K562 (cell line): ENCODE results near the gene PPP1R9B. TPM values are rescaled to one million over a fixed set of nuclear protein-coding genes. Genes with fewer than 3 reads are reported as not detected.

ENCODE experiments used
- ATAC-seq: fragments of 200-7000 bp; cut with Tn5 transposase; 3 replicates; pipeline ENCODE4 v1.9.1; 2020; ENCODE audit warnings: moderate library complexity
- BruUV-seq: library from RNA; stranded (reverse); fragments of 400-500 nt; replicated peaks from 2 replicates; lab custom pipeline; 2021; lab: Mats Ljungman, UMichigan
- CTCF ChIA-PET: fragments of 300-600 bp; formaldehyde crosslinking; extraction: SDS; loops from one replicate; lab custom pipeline; 2021; ENCODE audit warnings: low intra/inter-chr PET ratio; lab: Yijun Ruan, JAX
- POLR2A ChIA-PET: fragments of 300-600, 350-650 bp; sonication (Branson Sonifier 250); formaldehyde crosslinking; extraction: SDS; loops from one replicate; lab custom pipeline; 2021; ENCODE audit warnings: antibody characterized with exemption, inconsistent platforms; lab: Yijun Ruan, JAX
- DNase-seq, 4 experiments: peaks; one replicate each; pipeline versions ENCODE4 v3.0.0 to v3.0.0-alpha.2; 2011 to 2018; ENCODE audit warnings: low spot score in 3 of 4, mixed read lengths in 3 of 4; ENCODE audit errors: extremely low read depth in 1 of 4
- FAIRE-seq: peaks from 2 replicates; lab custom pipeline; 2011; peaks lifted over from hg19 to GRCh38; lab: Jason Lieb, UNC
- H2AFZ ChIP-seq: 2 replicates; pipeline ENCODE4 v1.6.0; 2011; ENCODE audit warnings: low read depth, low read length, control low read depth, inconsistent platforms
- H3K27ac ChIP-seq: fragments of 200-600 bp; 3 replicates; pipeline ENCODE4 v1.8.0; 2011; ENCODE audit warnings: low read depth, mild to moderate bottlenecking, control low read depth, inconsistent platforms, low read length, moderate library complexity, mixed read lengths; ENCODE audit errors: extremely low read depth
- H3K27me3 ChIP-seq, 2 experiments: fragments of 300-600 bp in 1 of 2; 2 replicates in 1 of 2; 3 replicates in 1 of 2; pipeline versions ENCODE4 v1.6.0 to v1.8.0; 2011; ENCODE audit warnings: inconsistent platforms in 2 of 2, low read length in 2 of 2, mild to moderate bottlenecking in 1 of 2, mixed read lengths in 1 of 2, moderate library complexity in 1 of 2; ENCODE audit not compliant: control insufficient read depth in 2 of 2, insufficient read depth in 2 of 2
- H3K36me3 ChIP-seq: fragments of 300-600 bp; 3 replicates; pipeline ENCODE4 v1.8.0; 2011; ENCODE audit warnings: mild to moderate bottlenecking, low read length, inconsistent platforms; ENCODE audit not compliant: control insufficient read depth, insufficient read depth
- H3K4me1 ChIP-seq, 2 experiments: fragments of 200-600 bp in 1 of 2; replicated peaks in 1 of 2; 2 replicates in 1 of 2; 3 replicates in 1 of 2; pipeline versions ENCODE4 v1.5.1 to v1.8.0; 2011; ENCODE audit warnings: inconsistent platforms in 2 of 2, low read length in 2 of 2, mild to moderate bottlenecking in 1 of 2, mixed read lengths in 1 of 2, moderate library complexity in 1 of 2; ENCODE audit not compliant: control insufficient read depth in 2 of 2, insufficient read depth in 2 of 2
- H3K4me2 ChIP-seq: 2 replicates; pipeline ENCODE4 v1.6.1; 2011; ENCODE audit warnings: low read length, control low read depth, inconsistent platforms, mixed read lengths; ENCODE audit not compliant: insufficient read depth
- H3K4me3 ChIP-seq: fragments of 200-600 bp; sonication (generic), shearing (Covaris generic); 2 replicates; pipeline ENCODE4 v1.5.1; 2016; ENCODE audit warnings: control low read depth, inconsistent platforms
- H3K79me2 ChIP-seq: fragments of 200-600 bp; 3 replicates; pipeline ENCODE4 v1.8.0; 2011; ENCODE audit warnings: low read length, inconsistent platforms; ENCODE audit not compliant: control insufficient read depth, insufficient read depth
- H3K9ac ChIP-seq, 2 experiments: 2 replicates each; pipeline versions ENCODE4 v1.6.0 to v1.6.1; 2011; ENCODE audit warnings: low read depth in 2 of 2, low read length in 2 of 2, control low read depth in 1 of 2, inconsistent platforms in 1 of 2, mild to moderate bottlenecking in 1 of 2, mixed read lengths in 1 of 2; ENCODE audit not compliant: insufficient read depth in 1 of 2
- H3K9me1 ChIP-seq: one replicate; pipeline ENCODE4 v1.6.0; 2011; ENCODE audit warnings: inconsistent platforms, mild to moderate bottlenecking, low read length, moderate library complexity; ENCODE audit not compliant: control insufficient read depth, insufficient read depth
- H3K9me3 ChIP-seq: replicated peaks from 2 replicates; pipeline ENCODE4 v1.5.1; 2011; ENCODE audit warnings: low read depth, low read length, inconsistent platforms; ENCODE audit not compliant: control insufficient read depth, insufficient read depth
- H4K20me1 ChIP-seq: replicated peaks from 2 replicates; pipeline ENCODE4 v1.6.1; 2011; ENCODE audit warnings: low read length, inconsistent platforms, mixed read lengths; ENCODE audit not compliant: control insufficient read depth, insufficient read depth
- E2F6 ChIP-seq, 2 experiments: IDR thresholded peaks; 2 replicates each; pipeline ENCODE4 v1.6.1; 2011; ENCODE audit warnings: borderline replicate concordance in 1 of 2, control low read depth in 1 of 2, low read depth in 1 of 2, low read length in 1 of 2, mild to moderate bottlenecking in 1 of 2, mixed read lengths in 1 of 2, moderate library complexity in 1 of 2; ENCODE audit not compliant: insufficient read depth in 1 of 2, insufficient read length in 1 of 2, poor library complexity in 1 of 2, severe bottlenecking in 1 of 2; ENCODE audit errors: extremely low read depth in 1 of 2
- PHB ChIP-seq: fragments of 250-450 bp; sonication (Bioruptor Pico); IDR thresholded peaks from 2 replicates; pipeline ENCODE4 v1.5.0; 2021
- ZFP36 ChIP-seq: fragments of 150-350 bp; IDR thresholded peaks from 2 replicates; pipeline ENCODE4 v1.6.1; 2018; ENCODE audit warnings: low read length, low read depth; ENCODE audit not compliant: partially characterized antibody
- ZNF134 ChIP-seq: fragments of 250-450 bp; sonication (Bioruptor Pico); conservative IDR thresholded peaks from 2 replicates; pipeline ENCODE4 v1.4.0; 2020
- WGBS: fragments of 100-300 bp; shearing (Covaris generic); methylation state at CpG from one replicate; pipeline ENCODE4 v1.1.6; 2016; ENCODE audit warnings: low coverage, mixed read lengths; ENCODE audit not compliant: insufficient coverage; ENCODE audit errors: missing lambda C conversion rate; 5-methylcytosine and 5-hydroxymethylcytosine counted together
- in situ Hi-C: fragments of 300-500 bp; cut with MboI; formaldehyde crosslinking; loops from 4 replicates; pipeline ENCODE4 v1.15.0; 2018; ENCODE audit warnings: inconsistent platforms, mixed read lengths
- intact Hi-C: fragments of 100-400 bp; cut with micrococcal nuclease; formaldehyde crosslinking; loops from 2 replicates; pipeline ENCODE4 v1.14.2; 2022
- polyA plus RNA-seq, 8 experiments: library from polyadenylated mRNA; depleted of rRNA in 4 of 8; stranded (reverse) in 5 of 8; unstranded in 3 of 8; fragments of >200 nt; fragmentation: Nextera tagmentation in 2 of 8; fragmentation: Illumina TruSeq in 1 of 8; extraction: Ambion mirVana in 2 of 8; extraction: Trizol in 1 of 8; gene quantifications; 2 replicates each; pipeline versions ENCODE4 v1.2.1 to v1.2.3, GENCODE V29; 2011 to 2014; ENCODE audit warnings: inconsistent platforms in 1 of 8, missing spikeins in 1 of 8
- total RNA-seq, 7 experiments: library from RNA; depleted of rRNA in 6 of 7; stranded (reverse); fragments of >200 nt in 6 of 7; fragmentation: Illumina TruSeq in 2 of 7; extraction: Trizol in 2 of 7; gene quantifications; 2 replicates each; pipeline versions ENCODE4 v1.2.1 to v1.2.3, GENCODE V29; 2011 to 2021; ENCODE audit warnings: low replicate concordance in 1 of 7

PPP1R9B gene
- total and polyA plus RNA-seq, 9 of the 15 experiments (the other 6 are each of a cell fraction or from before 2014, with no cell fraction given): 0.10 to 63.5 (median 24.7) TPM

DNA sequence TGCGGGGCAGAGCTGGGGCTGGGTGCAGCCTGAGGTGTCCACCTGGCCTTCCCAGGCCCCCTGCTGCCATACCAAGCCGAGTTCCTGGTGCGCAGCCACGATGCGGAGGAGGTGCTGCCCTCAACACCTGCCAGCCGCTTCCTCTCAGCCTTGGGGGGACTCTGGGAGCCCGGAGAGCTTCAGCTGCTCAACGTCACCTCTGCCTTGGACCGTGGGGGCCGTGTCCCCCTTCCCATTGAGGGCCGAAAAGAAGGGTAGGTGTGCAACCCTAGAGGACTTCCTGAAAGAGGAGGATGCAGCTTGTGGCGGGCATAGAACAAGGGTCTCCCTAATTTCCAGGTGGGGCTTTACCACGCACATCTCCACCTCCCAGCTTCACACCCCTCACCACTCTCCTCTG lies 17.8 kb upstream of the PPP1R9B start:
- Histone ChIP-seq H4K20me1 (peaks cover 13% of the 10 kb centered on the region), H3K27me3 (peaks cover 2 to 18% of the 10 kb centered on the region in 2 experiments; a peak in 2 of 5 replicates), H3K79me2 (no peaks in the 10 kb centered on the region)
- DNase-seq: no peak
- CTCF ChIA-PET: interaction anchor here (1.5 to 1.8 kb wide), 2 partner anchors 30 to 129 kb away, joined by 9 to 16 read pairs; no protein-coding TSS in a partner anchor
- no TSS peak for BruUV-seq
- 14% methylated on average over 12 of the region's 13 CpGs for WGBS
- peak in 1 of 2 experiments; percentile 2 for TF ChIP-seq E2F6 (IDR thresholded peaks at IDR 0.05; ENCODE audit: borderline replicate concordance in 1 of 2, extremely low read depth in 1 of 2, insufficient read depth in 1 of 2, insufficient read length in 1 of 2, low read depth in 1 of 2, low read length in 1 of 2, poor library complexity in 1 of 2, severe bottlenecking in 1 of 2)
- peak; percentile 85 for TF ChIP-seq ZFP36
- TF ChIP-seq PHB (CRISPR knock-in tag): no peak
- TF ChIP-seq ZNF134 (CRISPR knock-in tag): 0 out of 2 replicates have a peak, but pooled peaks have one; percentile 14
- TF ChIP-seq, all 486 proteins: peak for 3
- intact Hi-C loops: no loop called here
- ATAC-seq (no peak), FAIRE-seq (no peak)
- no peak overlapping the region for H3K4me3 ChIP-seq
- no peak overlapping the region for H3K9ac ChIP-seq
- H3K4me1 ChIP-seq: peaks cover 0 to 18% of the 10 kb centered on the region in 2 experiments; a peak in 1 of 5 replicates
- H3K36me3 ChIP-seq: no peaks in the 10 kb centered on the region
- H3K9me3 ChIP-seq: no peaks in the 10 kb centered on the region
- POLR2A ChIA-PET: interaction anchor here (0.7 kb wide), 1 partner anchor 10 kb away, joined by 3 read pairs; no protein-coding TSS in a partner anchor
- in situ Hi-C loops: no loop called here
- no peak overlapping the region for H3K4me2 ChIP-seq
- H3K27ac ChIP-seq: no peak overlapping the region
- H2AFZ ChIP-seq: no peak overlapping the region
- no peaks in the 10 kb centered on the region for H3K9me1 ChIP-seq
